Spinal cord (tissue), 10 donors: ENCODE data around the gene RAP1GAP2. TPM values are rescaled to one million over a fixed set of nuclear protein-coding genes. Genes with fewer than 3 reads are reported as not detected.

ENCODE experiments used
- DNase-seq, 6 donors: peaks; one replicate each; pipeline versions ENCODE4 v3.0.0 to v3.0.0-alpha.2; 2013 to 2015; ENCODE audit warnings: low spot score in 6 of 6, low read depth in 4 of 6
- H3K27ac ChIP-seq: one replicate; pipeline ENCODE4 v1.5.1; 2013; ENCODE audit warnings: low read depth, low read length, control low read depth
- H3K27me3 ChIP-seq: one replicate; pipeline ENCODE4 v1.6.1; 2013; ENCODE audit warnings: low read length; ENCODE audit not compliant: control insufficient read depth, insufficient read depth
- H3K36me3 ChIP-seq: one replicate; pipeline ENCODE4 v1.6.1; 2013; ENCODE audit warnings: low read length; ENCODE audit not compliant: control insufficient read depth, insufficient read depth
- H3K4me1 ChIP-seq: one replicate; pipeline ENCODE4 v1.6.1; 2013; ENCODE audit warnings: low read length; ENCODE audit not compliant: control insufficient read depth, insufficient read depth
- H3K4me3 ChIP-seq: one replicate; pipeline ENCODE4 v1.5.1; 2013; ENCODE audit warnings: low read depth, low read length, control low read depth
- H3K9me3 ChIP-seq: one replicate; pipeline ENCODE4 v1.6.1; 2013; ENCODE audit warnings: low read length; ENCODE audit not compliant: control insufficient read depth, insufficient read depth
- WGBS: methylation state at CpG from one replicate; pipeline ENCODE4 v1.1.5; 2013; ENCODE audit warnings: missing lambda C conversion rate; ENCODE audit not compliant: insufficient coverage; 5-methylcytosine and 5-hydroxymethylcytosine counted together
- polyA plus RNA-seq, 2 donors: library from polyadenylated mRNA; unstranded; fragments of 120-200 nt; gene quantifications; one replicate each; pipeline ENCODE4 v1.2.1, GENCODE V29; 2013; ENCODE audit not compliant: insufficient read length in 2 of 2
- total RNA-seq, 2 donors: library from RNA; depleted of rRNA in 1 of 2; stranded (reverse); fragments of 120-200 nt in 1 of 2; fragments of >200 nt in 1 of 2; gene quantifications; one replicate each; pipeline versions ENCODE4 v1.2.3 to v1.2.4, GENCODE V29; 2013 to 2014
- donor health status: healthy.

The RAP1GAP2 gene
- total and polyA plus RNA-seq, 4 donors: 7.4 to 22.0 (median 16.1) TPM

DNA sequence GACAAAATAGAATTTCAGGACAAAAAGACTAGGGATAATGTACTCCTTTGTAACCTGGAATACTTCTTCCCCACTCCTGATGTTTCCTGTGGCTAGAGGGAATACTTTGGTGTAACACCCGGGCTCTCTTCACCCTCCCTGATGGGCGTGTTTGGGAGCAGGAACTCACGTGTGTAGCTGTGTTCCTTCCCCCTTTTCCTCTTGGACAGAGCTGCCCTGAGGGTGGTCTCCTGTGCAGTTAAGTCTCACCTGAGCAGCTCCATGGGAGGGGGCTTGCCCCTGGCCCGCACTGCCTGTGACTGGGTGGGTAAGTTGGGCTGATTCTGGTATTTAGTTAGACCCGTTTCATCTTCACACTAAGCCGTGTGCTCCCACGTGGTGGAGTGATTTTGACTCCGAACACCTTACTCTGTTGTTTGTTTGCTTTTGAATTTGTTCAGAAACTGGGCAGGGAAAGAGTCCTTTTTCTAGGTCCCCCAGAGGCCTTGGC, 179.3 kb downstream of the RAP1GAP2 start:
- Histone ChIP-seq H3K36me3 (peaks cover 2% of the 10 kb centered on the region), H3K4me3 (no peak overlapping the region), H3K27me3 (no peaks in the 10 kb centered on the region), H3K27ac (no peak overlapping the region), H3K9me3 (peaks cover 3% of the 10 kb centered on the region), H3K4me1 (no peaks in the 10 kb centered on the region)
- WGBS: 83% methylated on average over 8 of the region's 8 CpGs
- DNase-seq: no peak

- no peak for DNase-seq
- Histone ChIP-seq H3K4me3 (no peak overlapping the region), H3K4me1 (no peaks in the 10 kb centered on the region), H3K36me3 (peaks cover 10% of the 10 kb centered on the region), H3K9me3 (peaks cover 3% of the 10 kb centered on the region), H3K27ac (no peak overlapping the region), H3K27me3 (no peaks in the 10 kb centered on the region)
- WGBS: no CpG with 5 or more reads among the region's 3 CpGs
These were observed 180.9 kb downstream of the RAP1GAP2 start for GRCh38 chr17:2977157-2977556.

DNA sequence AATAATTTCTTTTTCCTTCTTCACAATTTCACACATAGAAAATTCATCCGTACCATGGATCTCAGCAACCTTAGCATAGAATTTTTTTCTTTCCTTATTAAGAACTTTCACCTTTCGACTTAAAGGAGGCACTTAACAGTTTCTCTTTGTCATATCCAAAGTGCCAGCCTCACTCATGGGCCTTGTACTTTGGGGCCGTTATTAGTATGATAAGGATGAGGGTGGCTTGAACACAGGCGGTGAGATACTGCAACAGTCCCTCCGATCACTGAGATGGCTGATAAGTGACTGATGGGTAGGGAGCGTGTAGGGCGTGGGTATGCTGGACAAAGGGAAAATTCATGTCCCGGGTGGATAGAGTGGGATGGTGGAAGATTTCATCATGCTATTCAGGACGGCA, 181.9 kb downstream of the RAP1GAP2 start:
- WGBS: 94% methylated on average over 7 of the region's 9 CpGs
- peaks cover 10% of the 10 kb centered on the region for H3K36me3 ChIP-seq
- H3K4me3 ChIP-seq: no peak overlapping the region
- peaks cover 3% of the 10 kb centered on the region for H3K9me3 ChIP-seq
- DNase-seq: no peak
- H3K4me1 ChIP-seq: peaks cover 5% of the 10 kb centered on the region
- no peak overlapping the region for H3K27ac ChIP-seq
- H3K27me3 ChIP-seq: no peaks in the 10 kb centered on the region

DNA sequence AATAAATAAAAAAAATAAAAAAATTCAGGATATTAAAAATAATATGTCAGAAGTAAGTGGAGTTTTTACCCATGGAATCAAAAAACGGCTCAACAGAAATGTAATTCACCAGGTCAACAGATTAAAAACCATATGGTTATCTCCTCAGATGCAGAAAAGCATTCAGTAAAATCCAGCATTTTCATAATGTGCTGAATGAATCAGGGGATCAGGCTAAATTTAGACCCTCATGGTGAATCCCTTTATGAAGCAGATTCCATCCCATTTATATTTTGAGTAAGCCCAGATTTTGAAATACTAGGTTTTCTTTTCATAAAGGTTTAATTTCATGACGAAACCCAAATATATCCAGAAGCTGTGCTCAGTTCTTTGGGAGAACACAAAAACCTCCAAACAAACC, 182.8 kb downstream of the RAP1GAP2 start:
- Histone ChIP-seq H3K4me3 (no peak overlapping the region), H3K27me3 (no peaks in the 10 kb centered on the region), H3K36me3 (peaks cover 10% of the 10 kb centered on the region), H3K9me3 (peaks cover 3% of the 10 kb centered on the region), H3K27ac (no peak overlapping the region), H3K4me1 (peaks cover 7% of the 10 kb centered on the region)
- WGBS: no CpG with 5 or more reads among the region's 2 CpGs
- no peak for DNase-seq

DNA sequence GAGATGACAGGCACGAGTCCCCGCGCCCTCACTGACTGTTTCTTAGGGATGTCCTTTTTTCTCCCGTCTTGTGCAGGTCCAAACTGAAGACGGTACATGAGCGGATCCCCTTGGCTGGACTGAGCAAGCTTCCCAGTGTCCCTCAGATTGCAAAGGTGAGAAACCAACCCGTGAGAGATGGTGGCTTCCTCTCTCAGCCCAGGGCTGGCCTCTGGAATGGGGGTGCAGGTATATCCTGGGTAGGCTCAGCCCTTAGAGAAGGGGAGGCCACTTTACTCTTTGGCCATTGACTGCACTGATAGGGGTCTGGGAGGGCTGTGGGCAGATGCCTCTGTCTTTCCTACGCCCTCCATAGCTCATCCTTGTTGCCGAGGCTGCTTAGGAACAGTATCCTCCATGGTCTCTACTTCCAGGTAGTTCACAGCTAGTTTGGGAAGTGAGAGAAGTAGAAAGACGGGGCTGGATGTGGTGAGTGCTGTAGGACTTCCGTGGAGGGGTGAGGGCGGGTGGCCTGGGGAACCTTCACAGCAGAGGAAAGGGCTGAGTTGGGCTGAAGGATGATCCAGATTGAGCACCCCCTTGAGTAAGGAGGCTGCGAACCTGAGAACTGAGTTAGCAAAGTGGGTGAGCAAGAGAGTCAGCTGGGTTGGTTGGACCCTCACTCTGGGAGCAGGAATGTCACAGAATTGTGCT, 184.1 kb downstream of the RAP1GAP2 start:
- 95% methylated on average over 11 of the region's 13 CpGs for WGBS
- Histone ChIP-seq H3K36me3 (peaks cover 10% of the 10 kb centered on the region), H3K27ac (no peak overlapping the region), H3K27me3 (no peaks in the 10 kb centered on the region), H3K9me3 (no peaks in the 10 kb centered on the region), H3K4me1 (peaks cover 7% of the 10 kb centered on the region), H3K4me3 (no peak overlapping the region)
- DNase-seq: no peak

DNA sequence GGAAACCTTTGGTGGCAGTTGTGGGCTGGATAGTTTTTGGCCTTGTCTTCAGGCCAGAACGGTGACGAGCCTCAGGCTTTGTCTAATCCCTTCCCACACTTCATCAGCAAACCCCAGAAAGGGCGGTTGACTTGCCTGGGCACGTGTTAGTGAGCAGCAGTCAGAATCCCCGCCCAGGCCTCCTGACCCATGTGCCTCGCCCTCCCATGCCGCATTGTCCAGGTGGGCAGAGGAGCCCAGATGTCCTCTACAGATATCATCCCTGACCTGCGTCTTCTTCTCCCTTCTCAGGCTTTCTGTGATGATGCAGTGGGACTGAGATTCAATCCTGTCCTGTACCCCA, 184.6 kb downstream of the RAP1GAP2 start:
- DNase-seq: no peak
- Histone ChIP-seq H3K36me3 (peaks cover 10% of the 10 kb centered on the region), H3K27ac (no peak overlapping the region), H3K4me3 (no peak overlapping the region), H3K4me1 (peaks cover 7% of the 10 kb centered on the region), H3K27me3 (no peaks in the 10 kb centered on the region), H3K9me3 (no peaks in the 10 kb centered on the region)
- 95% methylated on average over 8 of the region's 8 CpGs for WGBS

DNA sequence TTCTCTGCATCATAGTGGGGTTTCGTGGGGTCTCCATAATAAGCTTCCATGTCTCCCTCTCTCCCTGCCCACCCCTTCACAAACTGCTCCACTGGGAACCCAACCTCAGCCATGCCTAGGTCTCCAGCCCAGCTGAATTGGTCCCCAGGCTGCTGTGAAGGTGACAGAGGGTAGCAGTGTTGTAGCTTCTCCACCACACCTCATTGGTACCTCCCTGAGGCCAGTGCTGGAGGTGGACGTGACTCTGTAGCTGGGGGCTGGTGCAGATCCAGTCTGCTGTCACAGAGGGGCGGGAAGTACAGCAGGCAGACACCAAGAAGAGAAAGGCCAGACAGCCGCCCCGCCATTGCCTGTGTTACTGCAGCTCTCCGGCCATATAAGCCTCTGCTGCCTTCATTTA, 185.1 kb downstream of the RAP1GAP2 start:
- H3K27me3 ChIP-seq: no peaks in the 10 kb centered on the region
- H3K36me3 ChIP-seq: peaks cover 10% of the 10 kb centered on the region
- no peak overlapping the region for H3K27ac ChIP-seq
- H3K4me1 ChIP-seq: peaks cover 7% of the 10 kb centered on the region
- WGBS: 100% methylated on average over 1 of the region's 6 CpGs
- H3K4me3 ChIP-seq: no peak overlapping the region
- no peak for DNase-seq
- no peaks in the 10 kb centered on the region for H3K9me3 ChIP-seq

- peaks cover 7% of the 10 kb centered on the region for H3K4me1 ChIP-seq
- no peak overlapping the region for H3K4me3 ChIP-seq
- H3K36me3 ChIP-seq: peaks cover 10% of the 10 kb centered on the region
- WGBS: 40% methylated on average over 18 of the region's 18 CpGs
- H3K9me3 ChIP-seq: no peaks in the 10 kb centered on the region
- H3K27ac ChIP-seq: no peak overlapping the region
- H3K27me3 ChIP-seq: no peaks in the 10 kb centered on the region
- peak in 1 of 6 donors; percentile 49 for DNase-seq
These were observed 186.6 kb downstream of the RAP1GAP2 start for GRCh38 chr17:2982854-2983253.

- no peak overlapping the region for H3K4me3 ChIP-seq
- no peaks in the 10 kb centered on the region for H3K27me3 ChIP-seq
- H3K4me1 ChIP-seq: peaks cover 7% of the 10 kb centered on the region
- peaks cover 10% of the 10 kb centered on the region for H3K36me3 ChIP-seq
- no peaks in the 10 kb centered on the region for H3K9me3 ChIP-seq
- WGBS: 60% methylated on average over 2 of the region's 9 CpGs
- H3K27ac ChIP-seq: no peak overlapping the region
- DNase-seq: no peak
These were observed 187.0 kb downstream of the RAP1GAP2 start for GRCh38 chr17:2983255-2983654.

- Histone ChIP-seq H3K9me3 (no peaks in the 10 kb centered on the region), H3K36me3 (peaks cover 10% of the 10 kb centered on the region), H3K27ac (no peak overlapping the region), H3K4me1 (peaks cover 7% of the 10 kb centered on the region), H3K4me3 (no peak overlapping the region), H3K27me3 (no peaks in the 10 kb centered on the region)
- 87% methylated on average over 3 of the region's 5 CpGs for WGBS
- DNase-seq: no peak
These were observed 189.1 kb downstream of the RAP1GAP2 start for GRCh38 chr17:2985318-2985717.
